ENCODE measurements around the gene ITPR2.
"Not testable (repeated sequence)": the region's sequence is repeated elsewhere in the genome, so short reads cannot be mapped to it uniquely, and the experiment has no call there.

ITPR2 gene

GRCh38 chr12:26683443-26683842 lies 149.6 kb downstream of the ITPR2 start:
- DNase-seq (ENCODE audit: insufficient read length), result no peak
- TF ChIP-seq TAF1 (IDR thresholded peaks at IDR 0.05; ENCODE audit: borderline replicate concordance, low read depth, low read length) (no peak), POLR2AphosphoS5 (IDR thresholded peaks at IDR 0.05; ENCODE audit: low read depth, low read length) (no peak), POLR2A (IDR thresholded peaks at IDR 0.05; ENCODE audit: low read depth, low read length) (no peak)
- FAIRE-seq, result peak; percentile 70

GRCh38 chr12:26680727-26681455 lies 152.1 kb downstream of the ITPR2 start:
- FAIRE-seq (peak; percentile 27), DNase-seq (ENCODE audit: insufficient read length) (no peak)
- TF ChIP-seq TAF1 (IDR thresholded peaks at IDR 0.05; ENCODE audit: borderline replicate concordance, low read depth, low read length), result no peak
- no peak for TF ChIP-seq POLR2AphosphoS5 (IDR thresholded peaks at IDR 0.05; ENCODE audit: low read depth, low read length)
- TF ChIP-seq POLR2A (IDR thresholded peaks at IDR 0.05; ENCODE audit: low read depth, low read length), result no peak

GRCh38 chr12:26678697-26679660 lies 154.0 kb downstream of the ITPR2 start:
- no peak for TF ChIP-seq TAF1 (IDR thresholded peaks at IDR 0.05; ENCODE audit: borderline replicate concordance, low read depth, low read length)
- TF ChIP-seq POLR2A (IDR thresholded peaks at IDR 0.05; ENCODE audit: low read depth, low read length), result no peak
- no peak for TF ChIP-seq POLR2AphosphoS5 (IDR thresholded peaks at IDR 0.05; ENCODE audit: low read depth, low read length)
- no peak for FAIRE-seq
- no peak for DNase-seq (ENCODE audit: insufficient read length)

GRCh38 chr12:26671487-26671886 lies 161.5 kb downstream of the ITPR2 start:
- not testable (repeated sequence) for DNase-seq (ENCODE audit: insufficient read length); FAIRE-seq

GRCh38 chr12:26668847-26669246 lies 164.1 kb downstream of the ITPR2 start:
- FAIRE-seq (no peak), DNase-seq (ENCODE audit: insufficient read length) (no peak)
- TF ChIP-seq POLR2A (IDR thresholded peaks at IDR 0.05; ENCODE audit: low read depth, low read length) (no peak), POLR2AphosphoS5 (IDR thresholded peaks at IDR 0.05; ENCODE audit: low read depth, low read length) (no peak), TAF1 (IDR thresholded peaks at IDR 0.05; ENCODE audit: borderline replicate concordance, low read depth, low read length) (no peak)

GRCh38 chr12:26668230-26668629 lies 164.8 kb downstream of the ITPR2 start:
- DNase-seq (ENCODE audit: insufficient read length), result no peak
- no peak for FAIRE-seq
- TF ChIP-seq POLR2AphosphoS5 (IDR thresholded peaks at IDR 0.05; ENCODE audit: low read depth, low read length) (no peak), TAF1 (IDR thresholded peaks at IDR 0.05; ENCODE audit: borderline replicate concordance, low read depth, low read length) (no peak), POLR2A (IDR thresholded peaks at IDR 0.05; ENCODE audit: low read depth, low read length) (no peak)

- TF ChIP-seq POLR2AphosphoS5 (IDR thresholded peaks at IDR 0.05; ENCODE audit: low read depth, low read length), result no peak
- no peak for TF ChIP-seq TAF1 (IDR thresholded peaks at IDR 0.05; ENCODE audit: borderline replicate concordance, low read depth, low read length)
- no peak for TF ChIP-seq POLR2A (IDR thresholded peaks at IDR 0.05; ENCODE audit: low read depth, low read length)
- FAIRE-seq (no peak), DNase-seq (ENCODE audit: insufficient read length) (no peak)
Measured at GRCh38 chr12:26666286-26666685, 166.7 kb downstream of the ITPR2 start.

GRCh38 chr12:26661399-26661798 lies 171.6 kb downstream of the ITPR2 start:
- FAIRE-seq (peak; percentile 24), DNase-seq (ENCODE audit: insufficient read length) (no peak)
- TF ChIP-seq TAF1 (IDR thresholded peaks at IDR 0.05; ENCODE audit: borderline replicate concordance, low read depth, low read length) (no peak), POLR2A (IDR thresholded peaks at IDR 0.05; ENCODE audit: low read depth, low read length) (no peak), POLR2AphosphoS5 (IDR thresholded peaks at IDR 0.05; ENCODE audit: low read depth, low read length) (no peak)

GRCh38 chr12:26659930-26660329 lies 173.1 kb downstream of the ITPR2 start:
- no peak for FAIRE-seq

GRCh38 chr12:26658991-26659390 lies 174.0 kb downstream of the ITPR2 start:
- FAIRE-seq (no peak), DNase-seq (ENCODE audit: insufficient read length) (no peak)
- TF ChIP-seq POLR2AphosphoS5 (IDR thresholded peaks at IDR 0.05; ENCODE audit: low read depth, low read length) (no peak), POLR2A (IDR thresholded peaks at IDR 0.05; ENCODE audit: low read depth, low read length) (no peak), TAF1 (IDR thresholded peaks at IDR 0.05; ENCODE audit: borderline replicate concordance, low read depth, low read length) (no peak)

More at GRCh38 chr12:26659930-26660329, 173.1 kb downstream of the ITPR2 start:
- TF ChIP-seq POLR2AphosphoS5 (IDR thresholded peaks at IDR 0.05; ENCODE audit: low read depth, low read length) (no peak), POLR2A (IDR thresholded peaks at IDR 0.05; ENCODE audit: low read depth, low read length) (no peak), TAF1 (IDR thresholded peaks at IDR 0.05; ENCODE audit: borderline replicate concordance, low read depth, low read length) (no peak)
- no peak for DNase-seq (ENCODE audit: insufficient read length)

GRCh38 chr12:26654623-26655022 lies 178.4 kb downstream of the ITPR2 start:
- DNase-seq (ENCODE audit: insufficient read length), result no peak
- no peak for FAIRE-seq
- no peak for TF ChIP-seq POLR2A (IDR thresholded peaks at IDR 0.05; ENCODE audit: low read depth, low read length)
- no peak for TF ChIP-seq POLR2AphosphoS5 (IDR thresholded peaks at IDR 0.05; ENCODE audit: low read depth, low read length)
- no peak for TF ChIP-seq TAF1 (IDR thresholded peaks at IDR 0.05; ENCODE audit: borderline replicate concordance, low read depth, low read length)

All from GM12892 (cell line).